ENCODE results near the gene TMEM163.

DNA sequence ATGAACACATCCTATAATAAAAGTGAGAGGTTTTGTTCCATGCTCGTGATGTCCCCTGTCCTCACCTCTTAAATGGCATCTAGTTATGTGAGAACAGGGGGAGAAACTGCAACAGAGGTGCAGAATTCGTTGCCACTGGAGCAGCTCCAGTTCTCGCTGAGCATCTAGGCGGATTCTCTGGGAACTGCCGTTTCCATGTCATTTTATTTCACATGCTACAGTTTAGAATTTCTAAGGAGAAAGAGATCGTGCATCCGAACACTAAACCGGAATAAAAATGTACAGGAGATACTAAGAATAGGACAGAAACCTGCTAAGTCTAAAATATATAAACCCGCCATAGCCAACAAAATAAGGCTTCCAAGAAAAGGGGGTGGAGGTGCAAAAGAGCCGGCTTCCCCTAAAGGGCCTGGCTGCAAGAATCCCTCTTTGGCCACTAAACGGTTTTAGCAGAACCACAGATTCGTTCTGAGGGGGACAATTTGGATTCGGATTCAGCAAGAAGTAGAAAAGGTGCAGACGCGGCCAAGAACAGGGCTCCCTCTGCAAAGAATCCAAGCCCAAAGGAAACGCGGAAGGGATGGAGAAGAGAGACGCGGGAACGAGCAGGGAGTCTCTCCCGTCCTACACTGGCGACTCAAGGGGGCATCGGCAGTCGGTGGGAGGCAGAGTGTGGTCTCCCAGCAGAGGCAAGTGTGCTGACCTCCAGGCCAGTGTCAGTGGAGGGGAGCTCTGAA lies 1.3 kb downstream of the TMEM163 start:
- TF ChIP-seq POLR2A (IDR thresholded peaks at IDR 0.05) (no peak), POLR2AphosphoS5 (IDR thresholded peaks at IDR 0.05) (no peak), EP300 (IDR thresholded peaks at IDR 0.05) (no peak)
- TF ChIP-seq, protein P1, sequence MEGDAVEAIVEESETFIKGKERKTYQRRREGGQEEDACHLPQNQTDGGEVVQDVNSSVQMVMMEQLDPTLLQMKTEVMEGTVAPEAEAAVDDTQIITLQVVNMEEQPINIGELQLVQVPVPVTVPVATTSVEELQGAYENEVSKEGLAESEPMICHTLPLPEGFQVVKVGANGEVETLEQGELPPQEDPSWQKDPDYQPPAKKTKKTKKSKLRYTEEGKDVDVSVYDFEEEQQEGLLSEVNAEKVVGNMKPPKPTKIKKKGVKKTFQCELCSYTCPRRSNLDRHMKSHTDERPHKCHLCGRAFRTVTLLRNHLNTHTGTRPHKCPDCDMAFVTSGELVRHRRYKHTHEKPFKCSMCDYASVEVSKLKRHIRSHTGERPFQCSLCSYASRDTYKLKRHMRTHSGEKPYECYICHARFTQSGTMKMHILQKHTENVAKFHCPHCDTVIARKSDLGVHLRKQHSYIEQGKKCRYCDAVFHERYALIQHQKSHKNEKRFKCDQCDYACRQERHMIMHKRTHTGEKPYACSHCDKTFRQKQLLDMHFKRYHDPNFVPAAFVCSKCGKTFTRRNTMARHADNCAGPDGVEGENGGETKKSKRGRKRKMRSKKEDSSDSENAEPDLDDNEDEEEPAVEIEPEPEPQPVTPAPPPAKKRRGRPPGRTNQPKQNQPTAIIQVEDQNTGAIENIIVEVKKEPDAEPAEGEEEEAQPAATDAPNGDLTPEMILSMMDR (IDR thresholded peaks at IDR 0.05) = no peak

All from stomach (tissue), 4 donors.